ENCODE measurements around the gene RNF223.

Gene RNF223

GRCh38 chr1:1087351-1088028 is 13.4 kb upstream of the RNF223 start:
- no peaks in the 10 kb centered on the region for H3K36me3 Mint-ChIP-seq (ENCODE audit: low read depth)
- no peak overlapping the region for H3K4me3 Mint-ChIP-seq
- H3K27me3 Mint-ChIP-seq (ENCODE audit: low read depth), result no peaks in the 10 kb centered on the region
- no peak for DNase-seq (ENCODE audit: low spot score)
- no peak overlapping the region for H3K27ac Mint-ChIP-seq
- no peaks in the 10 kb centered on the region for H3K4me1 Mint-ChIP-seq (ENCODE audit: low read depth)
- no peaks in the 10 kb centered on the region for H3K9me3 Mint-ChIP-seq

GRCh38 chr1:1086911-1087341 is 12.8 kb upstream of the RNF223 start:
- Mint-ChIP-seq H3K9me3 (no peaks in the 10 kb centered on the region), H3K4me3 (no peak overlapping the region), H3K4me1 (ENCODE audit: low read depth) (no peaks in the 10 kb centered on the region), H3K27me3 (ENCODE audit: low read depth) (no peaks in the 10 kb centered on the region), H3K36me3 (ENCODE audit: low read depth) (no peaks in the 10 kb centered on the region), H3K27ac (no peak overlapping the region)
- no peak for DNase-seq (ENCODE audit: low spot score)

GRCh38 chr1:1085911-1086841 is 12.1 kb upstream of the RNF223 start:
- H3K36me3 Mint-ChIP-seq (ENCODE audit: low read depth), result no peaks in the 10 kb centered on the region
- no peak overlapping the region for H3K27ac Mint-ChIP-seq
- no peaks in the 10 kb centered on the region for H3K27me3 Mint-ChIP-seq (ENCODE audit: low read depth)
- no peak for DNase-seq (ENCODE audit: low spot score)
- H3K4me1 Mint-ChIP-seq (ENCODE audit: low read depth), result no peaks in the 10 kb centered on the region
- H3K9me3 Mint-ChIP-seq, result no peaks in the 10 kb centered on the region
- no peak overlapping the region for H3K4me3 Mint-ChIP-seq

GRCh38 chr1:1085171-1085841 is 11.2 kb upstream of the RNF223 start:
- Mint-ChIP-seq H3K4me1 (ENCODE audit: low read depth) (no peaks in the 10 kb centered on the region), H3K9me3 (no peaks in the 10 kb centered on the region)
- DNase-seq (ENCODE audit: low spot score), result no peak

GRCh38 chr1:1084372-1085170 is 10.5 kb upstream of the RNF223 start:
- Mint-ChIP-seq H3K4me3 (no peak overlapping the region), H3K9me3 (no peaks in the 10 kb centered on the region), H3K27me3 (ENCODE audit: low read depth) (no peaks in the 10 kb centered on the region), H3K4me1 (ENCODE audit: low read depth) (no peaks in the 10 kb centered on the region), H3K27ac (no peak overlapping the region), H3K36me3 (ENCODE audit: low read depth) (no peaks in the 10 kb centered on the region)
- no peak for DNase-seq (ENCODE audit: low spot score)

More at GRCh38 chr1:1085171-1085841, 11.2 kb upstream of the RNF223 start:
- Mint-ChIP-seq H3K36me3 (ENCODE audit: low read depth) (no peaks in the 10 kb centered on the region), H3K27me3 (ENCODE audit: low read depth) (no peaks in the 10 kb centered on the region), H3K27ac (no peak overlapping the region), H3K4me3 (no peak overlapping the region)

- Mint-ChIP-seq H3K4me3 (no peak overlapping the region), H3K9me3 (no peaks in the 10 kb centered on the region), H3K4me1 (ENCODE audit: low read depth) (no peaks in the 10 kb centered on the region), H3K27ac (no peak overlapping the region), H3K27me3 (ENCODE audit: low read depth) (no peaks in the 10 kb centered on the region), H3K36me3 (ENCODE audit: low read depth) (no peaks in the 10 kb centered on the region)
- no peak for DNase-seq (ENCODE audit: low spot score)
These were observed 9.6 kb upstream of the RNF223 start for GRCh38 chr1:1083416-1084371.

- H3K4me3 Mint-ChIP-seq, result no peak overlapping the region
- H3K9me3 Mint-ChIP-seq, result no peaks in the 10 kb centered on the region
- no peaks in the 10 kb centered on the region for H3K27me3 Mint-ChIP-seq (ENCODE audit: low read depth)
- no peaks in the 10 kb centered on the region for H3K36me3 Mint-ChIP-seq (ENCODE audit: low read depth)
- H3K4me1 Mint-ChIP-seq (ENCODE audit: low read depth), result no peaks in the 10 kb centered on the region
- DNase-seq (ENCODE audit: low spot score), result no peak
- no peak overlapping the region for H3K27ac Mint-ChIP-seq
These were observed 8.8 kb upstream of the RNF223 start for GRCh38 chr1:1082776-1083415.

- Mint-ChIP-seq H3K27me3 (ENCODE audit: low read depth) (no peaks in the 10 kb centered on the region), H3K4me1 (ENCODE audit: low read depth) (no peaks in the 10 kb centered on the region), H3K9me3 (no peaks in the 10 kb centered on the region), H3K36me3 (ENCODE audit: low read depth) (no peaks in the 10 kb centered on the region), H3K27ac (no peak overlapping the region), H3K4me3 (no peak overlapping the region)
- DNase-seq (ENCODE audit: low spot score), result no peak
These were observed 8.2 kb upstream of the RNF223 start for GRCh38 chr1:1082239-1082775.

GRCh38 chr1:1081311-1082238 is 7.5 kb upstream of the RNF223 start:
- Mint-ChIP-seq H3K4me3 (no peak overlapping the region), H3K27ac (no peak overlapping the region), H3K27me3 (ENCODE audit: low read depth) (no peaks in the 10 kb centered on the region), H3K9me3 (no peaks in the 10 kb centered on the region), H3K36me3 (ENCODE audit: low read depth) (no peaks in the 10 kb centered on the region), H3K4me1 (ENCODE audit: low read depth) (no peaks in the 10 kb centered on the region)
- no peak for DNase-seq (ENCODE audit: low spot score)

GRCh38 chr1:1080951-1081310 is 6.8 kb upstream of the RNF223 start:
- no peaks in the 10 kb centered on the region for H3K36me3 Mint-ChIP-seq (ENCODE audit: low read depth)
- H3K4me3 Mint-ChIP-seq, result no peak overlapping the region
- H3K27me3 Mint-ChIP-seq (ENCODE audit: low read depth), result no peaks in the 10 kb centered on the region
- H3K4me1 Mint-ChIP-seq (ENCODE audit: low read depth), result no peaks in the 10 kb centered on the region
- no peak for DNase-seq (ENCODE audit: low spot score)
- no peaks in the 10 kb centered on the region for H3K9me3 Mint-ChIP-seq
- no peak overlapping the region for H3K27ac Mint-ChIP-seq

GRCh38 chr1:1080122-1080757 is 6.1 kb upstream of the RNF223 start:
- Mint-ChIP-seq H3K27me3 (ENCODE audit: low read depth) (no peaks in the 10 kb centered on the region), H3K36me3 (ENCODE audit: low read depth) (no peaks in the 10 kb centered on the region), H3K4me3 (no peak overlapping the region), H3K27ac (no peak overlapping the region), H3K9me3 (no peaks in the 10 kb centered on the region), H3K4me1 (ENCODE audit: low read depth) (no peaks in the 10 kb centered on the region)
- no peak for DNase-seq (ENCODE audit: low spot score)
